ENCODE results near the gene PI4K2B.

PI4K2B gene

DNA sequence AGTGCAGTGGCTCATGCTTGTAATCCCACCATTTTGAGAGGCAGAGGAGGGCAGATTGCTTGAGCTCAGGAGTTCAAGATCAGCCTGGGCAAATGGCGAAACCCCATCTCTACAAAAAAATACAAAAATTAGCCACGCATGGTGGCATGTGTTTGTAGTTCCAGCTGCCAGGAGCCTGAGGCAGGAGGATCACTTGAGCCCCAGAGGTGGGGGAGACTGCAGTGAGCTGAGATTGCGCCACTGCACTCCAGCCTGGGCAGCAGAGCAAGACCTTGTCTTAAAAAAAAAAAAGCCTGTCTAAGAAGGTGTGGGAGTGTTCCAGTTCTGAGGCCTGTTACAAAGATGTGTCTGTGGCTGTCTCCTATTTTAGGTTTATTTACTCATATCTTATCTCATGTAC is 38.0 kb downstream of the PI4K2B start:
- TF ChIP-seq, protein P1, sequence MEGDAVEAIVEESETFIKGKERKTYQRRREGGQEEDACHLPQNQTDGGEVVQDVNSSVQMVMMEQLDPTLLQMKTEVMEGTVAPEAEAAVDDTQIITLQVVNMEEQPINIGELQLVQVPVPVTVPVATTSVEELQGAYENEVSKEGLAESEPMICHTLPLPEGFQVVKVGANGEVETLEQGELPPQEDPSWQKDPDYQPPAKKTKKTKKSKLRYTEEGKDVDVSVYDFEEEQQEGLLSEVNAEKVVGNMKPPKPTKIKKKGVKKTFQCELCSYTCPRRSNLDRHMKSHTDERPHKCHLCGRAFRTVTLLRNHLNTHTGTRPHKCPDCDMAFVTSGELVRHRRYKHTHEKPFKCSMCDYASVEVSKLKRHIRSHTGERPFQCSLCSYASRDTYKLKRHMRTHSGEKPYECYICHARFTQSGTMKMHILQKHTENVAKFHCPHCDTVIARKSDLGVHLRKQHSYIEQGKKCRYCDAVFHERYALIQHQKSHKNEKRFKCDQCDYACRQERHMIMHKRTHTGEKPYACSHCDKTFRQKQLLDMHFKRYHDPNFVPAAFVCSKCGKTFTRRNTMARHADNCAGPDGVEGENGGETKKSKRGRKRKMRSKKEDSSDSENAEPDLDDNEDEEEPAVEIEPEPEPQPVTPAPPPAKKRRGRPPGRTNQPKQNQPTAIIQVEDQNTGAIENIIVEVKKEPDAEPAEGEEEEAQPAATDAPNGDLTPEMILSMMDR (IDR thresholded peaks at IDR 0.05; ENCODE audit: insufficient read depth, low read depth, low read length, missing control alignments): no peak
- H3K4me3 ChIP-seq (ENCODE audit: low read length): no peak overlapping the region
- DNase-seq (ENCODE audit: low read depth): no peak

DNA sequence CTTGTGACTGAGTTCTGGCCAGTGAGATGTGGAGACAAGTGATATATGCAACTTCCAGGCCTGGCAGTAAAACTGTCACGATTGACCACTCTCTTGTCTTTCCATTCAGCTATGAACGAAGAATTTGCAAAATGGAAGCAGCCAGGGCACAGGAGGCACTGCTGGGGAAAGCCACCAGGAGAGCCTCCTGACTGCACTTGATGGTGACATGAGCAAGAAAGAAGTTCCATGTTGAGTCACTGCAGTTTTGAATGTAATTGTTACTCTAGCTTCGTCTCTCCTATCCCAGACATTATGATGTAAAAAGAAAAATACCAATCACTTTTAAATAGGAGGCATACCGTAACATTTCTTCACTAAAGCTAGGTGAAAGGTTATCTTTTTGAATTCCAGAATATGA is 46.4 kb downstream of the PI4K2B start:
- H3K4me3 ChIP-seq (ENCODE audit: low read length): no peak overlapping the region
- no peak for DNase-seq (ENCODE audit: low read depth)
- TF ChIP-seq, protein P1 (IDR thresholded peaks at IDR 0.05; ENCODE audit: insufficient read depth, low read depth, low read length, missing control alignments): no peak

DNA sequence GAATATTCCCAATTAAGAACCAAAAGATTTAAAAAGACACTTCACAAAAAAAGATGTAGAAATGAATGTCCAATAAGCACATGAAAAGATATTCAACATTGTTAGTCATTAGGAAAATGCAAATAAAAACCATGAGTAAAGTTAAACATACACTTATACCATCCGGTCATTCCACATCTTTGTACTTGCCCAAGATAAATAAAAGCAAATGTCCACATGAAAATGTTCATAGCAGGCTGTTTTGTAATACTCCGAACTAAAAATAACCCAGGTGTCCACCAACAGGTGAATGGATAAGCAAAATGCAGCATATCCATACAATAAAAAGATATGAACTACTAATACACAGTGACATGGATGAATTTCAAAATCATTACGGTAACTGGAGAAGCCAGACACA is 50.1 kb downstream of the PI4K2B start:
- TF ChIP-seq, protein P1 (IDR thresholded peaks at IDR 0.05; ENCODE audit: insufficient read depth, low read depth, low read length, missing control alignments): no peak
- peak; percentile 30 for DNase-seq (ENCODE audit: low read depth)
- H3K4me3 ChIP-seq (ENCODE audit: low read length): no peak overlapping the region

DNA sequence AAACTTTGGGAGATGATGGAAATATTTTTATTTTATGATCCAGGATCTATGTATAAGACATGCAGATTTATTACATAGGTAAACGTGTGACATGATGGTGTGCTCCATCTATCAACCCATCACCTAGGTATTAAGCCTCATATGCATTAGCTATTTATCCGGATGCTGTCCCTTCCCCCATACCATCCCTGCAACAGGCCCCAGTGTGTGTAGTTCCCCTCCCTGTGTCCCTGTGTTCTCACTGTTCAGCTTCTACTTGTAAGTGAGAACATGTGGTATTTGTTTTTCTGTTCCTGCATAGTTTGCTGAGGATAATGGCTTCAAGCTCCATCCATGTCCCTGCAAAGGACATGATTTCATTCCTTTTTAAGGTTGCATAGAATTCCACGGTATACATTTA is 50.6 kb downstream of the PI4K2B start:
- TF ChIP-seq, protein P1 (IDR thresholded peaks at IDR 0.05; ENCODE audit: insufficient read depth, low read depth, low read length, missing control alignments): no peak
- no peak for DNase-seq (ENCODE audit: low read depth)
- H3K4me3 ChIP-seq (ENCODE audit: low read length): no peak overlapping the region

DNA sequence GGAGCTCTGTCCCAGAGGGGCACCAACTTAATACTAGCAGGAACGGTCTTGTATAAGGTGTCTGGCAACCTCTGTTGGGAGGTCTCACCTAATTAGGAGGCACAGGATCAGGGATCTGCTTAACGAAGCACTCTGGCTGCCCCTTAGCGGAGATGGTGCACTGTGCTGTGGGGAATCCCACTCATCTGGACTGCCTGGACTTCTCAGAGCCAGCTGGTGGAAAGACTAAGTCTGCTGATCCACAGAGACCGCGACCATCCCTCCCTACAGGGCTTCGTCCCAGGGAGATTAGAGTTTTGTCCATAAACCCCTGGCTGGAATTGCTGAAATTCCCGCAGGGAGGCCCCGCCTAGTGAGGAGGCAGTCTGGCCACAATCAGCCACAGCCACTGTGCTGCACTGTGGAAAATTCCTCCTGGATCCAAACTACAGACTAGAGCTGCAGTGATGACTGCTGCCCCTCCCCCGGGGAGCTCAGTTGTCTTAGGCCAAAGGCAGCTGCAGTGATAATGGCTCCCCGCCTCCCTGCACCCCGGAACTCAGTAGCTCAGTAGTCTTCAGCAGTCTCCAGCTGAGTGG is 56.7 kb downstream of the PI4K2B start:
- H3K4me3 ChIP-seq (ENCODE audit: low read length): no peak overlapping the region
- DNase-seq (ENCODE audit: low read depth): no peak
- TF ChIP-seq, protein P1 (IDR thresholded peaks at IDR 0.05; ENCODE audit: insufficient read depth, low read depth, low read length, missing control alignments): no peak

DNA sequence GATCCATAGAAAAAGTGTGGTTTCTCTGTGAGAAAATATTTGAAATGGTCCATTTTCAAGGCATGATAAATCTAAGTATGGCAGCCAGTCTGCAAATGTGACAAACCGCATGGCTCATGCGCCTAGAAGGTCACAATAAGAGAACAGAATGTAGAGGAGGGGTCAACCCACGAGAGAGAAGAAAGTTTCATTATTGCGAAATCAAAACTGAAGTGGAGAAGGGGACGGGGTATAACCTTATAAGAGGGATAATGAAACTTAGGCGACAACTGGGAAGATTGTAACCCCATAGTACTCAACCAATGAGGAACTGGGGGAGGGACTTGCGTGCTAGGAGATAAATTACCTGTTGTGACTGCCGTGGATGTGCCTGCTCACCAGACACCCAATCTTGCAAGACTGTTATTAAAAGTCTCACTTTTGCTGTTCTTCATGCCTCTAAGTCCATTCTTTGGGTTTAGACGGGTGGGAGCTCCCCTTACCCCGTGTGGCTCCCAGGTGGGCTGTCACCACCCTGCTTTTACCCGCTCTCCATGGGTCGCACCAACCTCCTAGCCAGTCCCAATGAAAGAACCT is 57.4 kb downstream of the PI4K2B start:
- H3K4me3 ChIP-seq (ENCODE audit: low read length): no peak overlapping the region
- DNase-seq (ENCODE audit: low read depth): no peak
- TF ChIP-seq, protein P1 (IDR thresholded peaks at IDR 0.05; ENCODE audit: insufficient read depth, low read depth, low read length, missing control alignments): no peak
